Measurements from ENCODE around the gene GABARAP. TPM values are rescaled to one million over a fixed set of nuclear protein-coding genes. Genes with fewer than 3 reads are reported as not detected.

GABARAP gene
- total and polyA plus RNA-seq, 2 of the 13 experiments (the other 11 are each of a cell fraction or from before 2014, with no cell fraction given), result 161 to 310 TPM

GRCh38 chr17:7219812-7220592 is 22.2 kb downstream of the GABARAP start, which contains the start of the genes ACADVL and DLG4 (continued):
- TF ChIP-seq AGO1 (IDR thresholded peaks at IDR 0.05; ENCODE audit: low read depth, low read length, poor library complexity, severe bottlenecking), result peak; percentile 99
- 0 out of 2 replicates have a peak, but pooled peaks have one; percentile 10 for TF ChIP-seq ZNF138 (CRISPR knock-in tag; IDR thresholded peaks at IDR 0.05; ENCODE audit: low read depth)
- TF ChIP-seq CCAR2 (optimal IDR thresholded peaks at IDR 0.05; ENCODE audit: low read depth, low read length), result no peak
- peak; percentile 79; the same call in 1 of the 2 replicates for TF ChIP-seq GATAD1 (CRISPR knock-in tag; IDR thresholded peaks at IDR 0.05)
- TF ChIP-seq ZNF713 (CRISPR knock-in tag; IDR thresholded peaks at IDR 0.05), result no peak
- TF ChIP-seq ADNP (CRISPR knock-in tag; IDR thresholded peaks at IDR 0.05), result no peak
- peak; percentile 92 for TF ChIP-seq SRY (CRISPR knock-in tag; IDR thresholded peaks at IDR 0.05)
- 0 out of 2 replicates have a peak, but pooled peaks have one; percentile 36 for TF ChIP-seq ZBTB2 (CRISPR knock-in tag; IDR thresholded peaks at IDR 0.05; ENCODE audit: low read depth)
- no peak for TF ChIP-seq PLRG1 (conservative IDR thresholded peaks at IDR 0.05)
- TF ChIP-seq ZSCAN21 (CRISPR knock-in tag; IDR thresholded peaks at IDR 0.05; ENCODE audit: borderline replicate concordance), result peak; percentile 78
- 0 out of 2 replicates have a peak, but pooled peaks have one; percentile 70 for TF ChIP-seq ZNF235 (CRISPR knock-in tag; IDR thresholded peaks at IDR 0.05; ENCODE audit: borderline replicate concordance)
- peak; percentile 42; the same call in 1 of the 2 replicates for TF ChIP-seq ZNF343 (CRISPR knock-in tag; IDR thresholded peaks at IDR 0.05)
- TF ChIP-seq ZNF326 (CRISPR knock-in tag; IDR thresholded peaks at IDR 0.05; ENCODE audit: borderline replicate concordance), result 0 out of 2 replicates have a peak, but pooled peaks have one; percentile 17
- peak; percentile 87 for TF ChIP-seq JUND (CRISPR knock-in tag; IDR thresholded peaks at IDR 0.05)
- peak; percentile 89 for TF ChIP-seq ZNF574 (CRISPR knock-in tag; IDR thresholded peaks at IDR 0.05)
- TF ChIP-seq HMGXB4 (CRISPR knock-in tag; IDR thresholded peaks at IDR 0.05; ENCODE audit: borderline replicate concordance in 1 of 2, low read depth in 1 of 2), result peak; percentile 42 to 71; a peak in 2 of 4 replicates
- no peak for TF ChIP-seq TP53 (CRISPR knock-in tag; conservative IDR thresholded peaks at IDR 0.05)
- TF ChIP-seq TEAD3 (CRISPR knock-in tag; optimal IDR thresholded peaks at IDR 0.05; ENCODE audit: borderline replicate concordance), result peak; percentile 34
- TF ChIP-seq RBAK (CRISPR knock-in tag; IDR thresholded peaks at IDR 0.05), result no peak; the same call in 1 of the 2 replicates
- TF ChIP-seq NR1H2 (CRISPR knock-in tag; IDR thresholded peaks at IDR 0.05; ENCODE audit: borderline replicate concordance, low read depth), result no peak
- peak; percentile 74; the same call in 1 of the 2 replicates for TF ChIP-seq MXD3 (CRISPR knock-in tag; IDR thresholded peaks at IDR 0.05)
- peak; percentile 53; the same call in 1 of the 2 replicates for TF ChIP-seq AKAP8 (CRISPR knock-in tag; IDR thresholded peaks at IDR 0.05)
